HEK293 (cell line): ENCODE results near the gene GALT.
"Not testable (repeated sequence)": the region's sequence is repeated elsewhere in the genome, so short reads cannot be mapped to it uniquely, and the experiment has no call there.

ENCODE experiments used
- CTCF ChIA-PET: fragments of 350-600 bp; formaldehyde crosslinking; extraction: SDS; loops from one replicate; lab custom pipeline; 2021; ENCODE audit warnings: antibody characterized with exemption; lab: Yijun Ruan, JAX
- POLR2A ChIA-PET: fragments of 300-600 bp; formaldehyde crosslinking; extraction: SDS; loops from one replicate; lab custom pipeline; 2020; ENCODE audit warnings: antibody characterized with exemption, inconsistent platforms; lab: Yijun Ruan, JAX
- H3K27ac ChIP-seq: fragments of 200-500 bp; sonication (Bioruptor generic); 2 replicates; pipeline ENCODE4 v1.5.1; 2014; ENCODE audit warnings: low read depth, low read length, control low read depth, inconsistent platforms; ENCODE audit errors: extremely low read depth
- H3K36me3 ChIP-seq, 2 experiments: fragments of 200-500 bp in 1 of 2; sonication (Bioruptor generic) in 1 of 2; 1 replicate in 1 of 2; 2 replicates in 1 of 2; pipeline ENCODE4 v1.5.1; 2014 to 2017; ENCODE audit warnings: inconsistent platforms in 2 of 2, low read length in 2 of 2; ENCODE audit not compliant: control insufficient read depth in 2 of 2, insufficient read depth in 1 of 2
- H3K4me1 ChIP-seq: fragments of 200-500 bp; sonication (Bioruptor generic); 2 replicates; pipeline ENCODE4 v1.5.1; 2014; ENCODE audit warnings: mild to moderate bottlenecking, low read length, inconsistent platforms; ENCODE audit not compliant: control insufficient read depth, insufficient read depth
- H3K4me3 ChIP-seq: 2 replicates; pipeline ENCODE4 v1.5.1; 2011; ENCODE audit warnings: low read depth, mild to moderate bottlenecking, control low read depth, low read length, moderate library complexity
- H3K9me3 ChIP-seq: fragments of 200-500 bp; sonication (Bioruptor generic); 2 replicates; pipeline ENCODE4 v1.5.1; 2014; ENCODE audit warnings: low read depth, low read length, inconsistent platforms; ENCODE audit not compliant: control insufficient read depth, insufficient read depth
- SP2 ChIP-seq: fragments of 450-650 bp; formaldehyde crosslinking; IDR thresholded peaks from 2 replicates; pipeline ENCODE4 v1.5.1; 2016; ENCODE audit warnings: missing biosample characterization, missing genetic modification characterization
- ZBTB17 ChIP-seq: fragments of 450-650 bp; formaldehyde crosslinking; IDR thresholded peaks from 2 replicates; pipeline ENCODE4 v1.5.1; 2016; ENCODE audit warnings: missing biosample characterization, missing genetic modification characterization
- ZFHX2 ChIP-seq: fragments of 450-650 bp; formaldehyde crosslinking; conservative IDR thresholded peaks from 2 replicates; pipeline ENCODE4 v1.5.1; 2016; ENCODE audit warnings: missing biosample characterization, missing genetic modification characterization
- ZIC2 ChIP-seq: fragments of 450-650 bp; formaldehyde crosslinking; IDR thresholded peaks from 2 replicates; pipeline ENCODE4 v1.5.1; 2016; ENCODE audit warnings: missing biosample characterization, missing genetic modification characterization
- ZNF214 ChIP-seq: fragments of 450-650 bp; formaldehyde crosslinking; IDR thresholded peaks from 2 replicates; pipeline ENCODE4 v1.5.1; 2017; ENCODE audit warnings: missing biosample characterization, mild to moderate bottlenecking, missing genetic modification characterization, borderline replicate concordance
- ZNF335 ChIP-seq: fragments of 450-650 bp; formaldehyde crosslinking; conservative IDR thresholded peaks from 2 replicates; pipeline ENCODE4 v1.5.1; 2016; ENCODE audit warnings: missing biosample characterization, missing genetic modification characterization
- ZNF621 ChIP-seq: fragments of 450-650 bp; formaldehyde crosslinking; IDR thresholded peaks from 2 replicates; pipeline ENCODE4 v1.5.1; 2017; ENCODE audit warnings: missing biosample characterization, missing genetic modification characterization
- ZNF670 ChIP-seq: fragments of 450-650 bp; formaldehyde crosslinking; IDR thresholded peaks from 2 replicates; pipeline ENCODE4 v1.5.1; 2016; ENCODE audit warnings: missing biosample characterization, missing genetic modification characterization, low read depth
- ZNF776 ChIP-seq: fragments of 450-650 bp; formaldehyde crosslinking; IDR thresholded peaks from 2 replicates; pipeline ENCODE4 v1.5.0; 2017; ENCODE audit warnings: missing biosample characterization, missing genetic modification characterization, borderline replicate concordance
- TF ChIP-seq, protein P1 (sequence below): fragments of 450-650 bp; formaldehyde crosslinking; IDR thresholded peaks from 2 replicates; pipeline ENCODE4 v1.5.1; 2016; ENCODE audit warnings: missing biosample characterization, missing genetic modification characterization
- TF ChIP-seq, protein P2 (sequence below): fragments of 450-650 bp; formaldehyde crosslinking; IDR thresholded peaks from 2 replicates; pipeline ENCODE4 v1.5.1; 2016; ENCODE audit warnings: missing biosample characterization, missing genetic modification characterization
- TF ChIP-seq, protein P3 (sequence below): fragments of 450-650 bp; formaldehyde crosslinking; IDR thresholded peaks from 2 replicates; pipeline ENCODE4 v1.5.1; 2016; ENCODE audit warnings: missing biosample characterization, missing genetic modification characterization
- TF ChIP-seq, protein P4 (sequence below): fragments of 450-650 bp; formaldehyde crosslinking; IDR thresholded peaks from 2 replicates; pipeline ENCODE4 v1.5.0; 2017; ENCODE audit warnings: missing biosample characterization, missing genetic modification characterization, borderline replicate concordance

GALT gene

DNA sequence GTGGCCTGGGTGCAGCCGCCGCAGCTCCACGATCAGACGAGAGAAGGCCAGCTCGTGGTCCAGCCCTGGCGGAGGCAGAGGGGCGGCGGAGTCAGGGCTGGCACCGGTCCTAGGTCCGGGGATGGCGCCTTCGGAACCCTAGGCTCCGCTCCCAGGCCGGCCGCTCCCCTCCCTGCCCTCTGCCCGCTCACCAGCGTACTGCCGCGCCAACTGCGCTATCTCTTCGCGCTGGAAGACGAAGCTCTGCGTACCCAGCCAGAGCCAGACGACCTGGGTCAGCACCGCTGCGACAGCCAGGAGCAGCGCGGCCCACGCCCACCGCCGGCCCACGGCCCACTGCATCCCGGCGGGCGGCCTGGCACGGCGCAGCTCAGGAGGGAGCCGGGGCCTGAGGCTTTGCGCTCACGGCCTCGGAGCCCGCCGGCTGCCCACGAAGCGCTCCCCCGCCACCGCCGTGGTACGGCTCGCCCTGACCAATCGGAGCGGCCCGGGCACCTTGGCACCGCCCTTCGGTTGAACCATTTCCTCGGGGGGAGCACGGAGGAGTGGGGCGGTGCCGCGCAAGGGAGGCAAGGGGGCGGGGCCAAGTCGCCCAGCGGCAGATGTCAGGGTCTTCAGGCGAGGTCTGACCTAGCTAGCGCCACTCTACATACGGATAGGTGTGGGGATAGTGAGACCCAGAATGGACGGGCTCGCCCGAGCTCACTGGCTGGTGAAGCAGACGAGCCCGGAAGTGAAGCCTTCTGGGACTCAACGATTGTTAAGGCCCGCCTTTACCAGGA, 8.9 kb upstream of the GALT start, which contains the start of gene SIGMAR1 (continued):
- TF ChIP-seq, protein P1, sequence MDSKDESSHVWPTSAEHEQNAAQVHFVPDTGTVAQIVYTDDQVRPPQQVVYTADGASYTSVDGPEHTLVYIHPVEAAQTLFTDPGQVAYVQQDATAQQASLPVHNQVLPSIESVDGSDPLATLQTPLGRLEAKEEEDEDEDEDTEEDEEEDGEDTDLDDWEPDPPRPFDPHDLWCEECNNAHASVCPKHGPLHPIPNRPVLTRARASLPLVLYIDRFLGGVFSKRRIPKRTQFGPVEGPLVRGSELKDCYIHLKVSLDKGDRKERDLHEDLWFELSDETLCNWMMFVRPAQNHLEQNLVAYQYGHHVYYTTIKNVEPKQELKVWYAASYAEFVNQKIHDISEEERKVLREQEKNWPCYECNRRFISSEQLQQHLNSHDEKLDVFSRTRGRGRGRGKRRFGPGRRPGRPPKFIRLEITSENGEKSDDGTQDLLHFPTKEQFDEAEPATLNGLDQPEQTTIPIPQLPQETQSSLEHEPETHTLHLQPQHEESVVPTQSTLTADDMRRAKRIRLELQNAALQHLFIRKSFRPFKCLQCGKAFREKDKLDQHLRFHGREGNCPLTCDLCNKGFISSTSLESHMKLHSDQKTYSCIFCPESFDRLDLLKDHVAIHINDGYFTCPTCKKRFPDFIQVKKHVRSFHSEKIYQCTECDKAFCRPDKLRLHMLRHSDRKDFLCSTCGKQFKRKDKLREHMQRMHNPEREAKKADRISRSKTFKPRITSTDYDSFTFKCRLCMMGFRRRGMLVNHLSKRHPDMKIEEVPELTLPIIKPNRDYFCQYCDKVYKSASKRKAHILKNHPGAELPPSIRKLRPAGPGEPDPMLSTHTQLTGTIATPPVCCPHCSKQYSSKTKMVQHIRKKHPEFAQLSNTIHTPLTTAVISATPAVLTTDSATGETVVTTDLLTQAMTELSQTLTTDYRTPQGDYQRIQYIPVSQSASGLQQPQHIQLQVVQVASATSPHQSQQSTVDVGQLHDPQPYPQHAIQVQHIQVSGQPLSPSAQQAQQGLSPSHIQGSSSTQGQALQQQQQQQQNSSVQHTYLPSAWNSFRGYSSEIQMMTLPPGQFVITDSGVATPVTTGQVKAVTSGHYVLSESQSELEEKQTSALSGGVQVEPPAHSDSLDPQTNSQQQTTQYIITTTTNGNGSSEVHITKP: peak; percentile 99
- no peak for TF ChIP-seq ZNF776 (tag by site-specific recombination)
- TF ChIP-seq, protein P2, sequence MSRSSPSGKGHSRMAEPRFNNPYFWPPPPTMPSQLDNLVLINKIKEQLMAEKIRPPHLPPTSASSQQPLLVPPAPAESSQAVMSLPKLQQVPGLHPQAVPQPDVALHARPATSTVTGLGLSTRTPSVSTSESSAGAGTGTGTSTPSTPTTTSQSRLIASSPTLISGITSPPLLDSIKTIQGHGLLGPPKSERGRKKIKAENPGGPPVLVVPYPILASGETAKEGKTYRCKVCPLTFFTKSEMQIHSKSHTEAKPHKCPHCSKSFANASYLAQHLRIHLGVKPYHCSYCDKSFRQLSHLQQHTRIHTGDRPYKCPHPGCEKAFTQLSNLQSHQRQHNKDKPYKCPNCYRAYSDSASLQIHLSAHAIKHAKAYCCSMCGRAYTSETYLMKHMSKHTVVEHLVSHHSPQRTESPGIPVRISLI (tag by site-specific recombination): no peak
- peak; percentile 95 for TF ChIP-seq ZFHX2

DNA sequence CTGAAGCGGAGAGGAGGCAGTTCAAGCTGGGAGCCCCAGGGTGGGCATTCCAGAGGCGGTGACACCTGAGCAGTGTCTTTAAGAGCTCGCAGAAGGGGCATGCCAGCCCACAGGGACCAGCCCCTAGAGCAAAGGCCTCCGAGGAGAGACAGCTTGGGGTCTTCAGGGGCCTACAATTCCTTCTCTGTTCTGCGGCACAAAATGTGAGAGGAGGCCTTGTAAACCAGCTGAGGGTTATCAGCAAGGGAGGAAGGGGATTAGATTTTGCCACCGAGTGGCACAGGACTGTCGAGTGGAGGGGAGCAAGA, 8.4 kb upstream of the GALT start:
- TF ChIP-seq, protein P3, sequence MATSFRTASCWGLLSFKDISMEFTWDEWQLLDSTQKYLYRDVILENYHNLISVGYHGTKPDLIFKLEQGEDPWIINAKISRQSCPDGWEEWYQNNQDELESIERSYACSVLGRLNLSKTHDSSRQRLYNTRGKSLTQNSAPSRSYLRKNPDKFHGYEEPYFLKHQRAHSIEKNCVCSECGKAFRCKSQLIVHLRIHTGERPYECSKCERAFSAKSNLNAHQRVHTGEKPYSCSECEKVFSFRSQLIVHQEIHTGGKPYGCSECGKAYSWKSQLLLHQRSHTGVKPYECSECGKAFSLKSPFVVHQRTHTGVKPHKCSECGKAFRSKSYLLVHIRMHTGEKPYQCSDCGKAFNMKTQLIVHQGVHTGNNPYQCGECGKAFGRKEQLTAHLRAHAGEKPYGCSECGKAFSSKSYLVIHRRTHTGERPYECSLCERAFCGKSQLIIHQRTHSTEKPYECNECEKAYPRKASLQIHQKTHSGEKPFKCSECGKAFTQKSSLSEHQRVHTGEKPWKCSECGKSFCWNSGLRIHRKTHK: no peak
- TF ChIP-seq ZNF214 (tag by site-specific recombination): no peak
- TF ChIP-seq ZBTB17 (tag by site-specific recombination): 0 out of 2 replicates have a peak, but pooled peaks have one; percentile 13
- no peak for TF ChIP-seq ZNF621 (tag by site-specific recombination)
- TF ChIP-seq ZNF670 (tag by site-specific recombination): no peak
- TF ChIP-seq, protein P4, sequence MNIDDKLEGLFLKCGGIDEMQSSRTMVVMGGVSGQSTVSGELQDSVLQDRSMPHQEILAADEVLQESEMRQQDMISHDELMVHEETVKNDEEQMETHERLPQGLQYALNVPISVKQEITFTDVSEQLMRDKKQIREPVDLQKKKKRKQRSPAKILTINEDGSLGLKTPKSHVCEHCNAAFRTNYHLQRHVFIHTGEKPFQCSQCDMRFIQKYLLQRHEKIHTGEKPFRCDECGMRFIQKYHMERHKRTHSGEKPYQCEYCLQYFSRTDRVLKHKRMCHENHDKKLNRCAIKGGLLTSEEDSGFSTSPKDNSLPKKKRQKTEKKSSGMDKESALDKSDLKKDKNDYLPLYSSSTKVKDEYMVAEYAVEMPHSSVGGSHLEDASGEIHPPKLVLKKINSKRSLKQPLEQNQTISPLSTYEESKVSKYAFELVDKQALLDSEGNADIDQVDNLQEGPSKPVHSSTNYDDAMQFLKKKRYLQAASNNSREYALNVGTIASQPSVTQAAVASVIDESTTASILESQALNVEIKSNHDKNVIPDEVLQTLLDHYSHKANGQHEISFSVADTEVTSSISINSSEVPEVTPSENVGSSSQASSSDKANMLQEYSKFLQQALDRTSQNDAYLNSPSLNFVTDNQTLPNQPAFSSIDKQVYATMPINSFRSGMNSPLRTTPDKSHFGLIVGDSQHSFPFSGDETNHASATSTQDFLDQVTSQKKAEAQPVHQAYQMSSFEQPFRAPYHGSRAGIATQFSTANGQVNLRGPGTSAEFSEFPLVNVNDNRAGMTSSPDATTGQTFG (tag by site-specific recombination): no peak
- peak; percentile 56; the same call in 1 of the 2 replicates for TF ChIP-seq SP2 (tag by site-specific recombination)
- peak; percentile 53 for TF ChIP-seq ZIC2
- peak; percentile 6 for TF ChIP-seq ZNF335 (tag by site-specific recombination)
- TF ChIP-seq, all 188 proteins: peak for 4
- Histone ChIP-seq H3K4me3 (peak overlapping the region; percentile 67), H3K9me3 (no peaks in the 10 kb centered on the region), H3K36me3 (peaks cover 0 to 15% of the 10 kb centered on the region in 2 experiments; a peak in 2 of 3 replicates), H3K4me1 (no peaks in the 10 kb centered on the region), H3K27ac (peak overlapping the region; percentile 77; the same call in 1 of the 2 replicates)
- CTCF ChIA-PET: interaction anchor here (0.6 to 8.3 kb wide), 8 partner anchors 9 to 259 kb away, joined by 3 to 164 read pairs (median 7); partner anchors contain the start of genes GALT, IL11RA and RPP25L
- POLR2A ChIA-PET: interaction anchor here (1.0 to 7.0 kb wide), 12 partner anchors 8 to 1613 kb away, joined by 3 to 90 read pairs (median 8); partner anchors contain the start of genes ARID3C, DCTN3, DNAJA1 and GALT

DNA sequence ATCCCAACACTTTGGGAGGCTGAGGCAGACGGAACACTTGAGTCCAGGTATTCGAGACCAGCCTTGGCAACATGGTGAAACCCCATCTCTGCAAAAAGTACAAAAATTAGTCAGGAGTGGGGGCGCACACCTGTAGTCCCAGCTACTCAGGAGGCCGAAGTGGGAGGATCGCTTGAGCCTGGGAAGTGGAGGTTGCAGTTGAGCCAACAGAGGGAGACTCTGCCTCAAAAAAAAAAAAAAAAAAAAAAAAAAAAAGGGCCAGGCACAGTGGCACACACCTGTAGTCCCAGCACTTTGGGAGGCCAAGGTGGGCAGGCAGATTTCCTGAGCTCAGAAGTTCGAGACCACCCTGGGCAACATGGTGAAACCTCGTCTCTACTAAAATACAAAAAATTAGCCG, 7.2 kb upstream of the GALT start:
- H3K27ac ChIP-seq, H3K9me3 ChIP-seq, H3K4me3 ChIP-seq, H3K4me1 ChIP-seq: not testable (repeated sequence)
- ChIA-PET POLR2A (interaction anchor here (3.8 to 7.0 kb wide), 2 partner anchors 7 to 13 kb away, joined by 21 to 90 read pairs; partner anchors contain the start of genes GALT and IL11RA), CTCF (interaction anchor here (0.7 to 8.3 kb wide), 2 partner anchors 9 to 17 kb away, joined by 3 to 125 read pairs; partner anchors contain the start of genes GALT and IL11RA)
- H3K36me3 ChIP-seq: peaks cover 0 to 15% of the 10 kb centered on the region in 2 experiments; a peak in 2 of 3 replicates
